Liver (tissue), 9 donors: ENCODE measurements around the gene CST7. TPM values are rescaled to one million over a fixed set of nuclear protein-coding genes. Genes with fewer than 3 reads are reported as not detected.

Experiments
- DNase-seq: peaks from one replicate; pipeline ENCODE4 v3.0.0-alpha.2; 2017; ENCODE audit warnings: low spot score
- H3K27ac ChIP-seq, 2 donors: one replicate each; pipeline ENCODE4 v1.7.0; 2013; ENCODE audit warnings: inconsistent platforms in 2 of 2, low read length in 2 of 2, control low read depth in 1 of 2, low read depth in 1 of 2, mild to moderate bottlenecking in 1 of 2
- H3K27me3 ChIP-seq, 4 donors: one replicate each; pipeline versions ENCODE4 v1.6.1 to v1.7.0; 2013; ENCODE audit warnings: low read length in 3 of 4, inconsistent platforms in 1 of 4, mild to moderate bottlenecking in 1 of 4, moderate library complexity in 1 of 4; ENCODE audit not compliant: control insufficient read depth in 4 of 4, insufficient read depth in 4 of 4
- H3K36me3 ChIP-seq, 4 donors: one replicate each; pipeline versions ENCODE4 v1.6.1 to v1.7.0; 2013; ENCODE audit warnings: low read length in 3 of 4, mild to moderate bottlenecking in 3 of 4, low read depth in 1 of 4, moderate library complexity in 1 of 4; ENCODE audit not compliant: control insufficient read depth in 4 of 4, insufficient read depth in 3 of 4
- H3K4me1 ChIP-seq, 4 donors: one replicate each; pipeline versions ENCODE4 v1.6.1 to v1.7.0; 2013; ENCODE audit warnings: low read length in 3 of 4, mild to moderate bottlenecking in 3 of 4, moderate library complexity in 1 of 4; ENCODE audit not compliant: control insufficient read depth in 4 of 4, insufficient read depth in 4 of 4
- H3K4me3 ChIP-seq, 3 donors: one replicate each; pipeline versions ENCODE4 v1.6.1 to v1.7.0; 2013; ENCODE audit warnings: low read length in 3 of 3, control low read depth in 1 of 3, low read depth in 1 of 3, mild to moderate bottlenecking in 1 of 3
- H3K9ac ChIP-seq, 2 donors: one replicate each; pipeline ENCODE4 v1.7.0; 2013; ENCODE audit warnings: low read length in 2 of 2, mild to moderate bottlenecking in 2 of 2, moderate library complexity in 2 of 2, control low read depth in 1 of 2, low read depth in 1 of 2
- H3K9me3 ChIP-seq, 4 donors: one replicate each; pipeline versions ENCODE4 v1.6.1 to v1.7.0; 2013; ENCODE audit warnings: low read length in 3 of 4; ENCODE audit not compliant: control insufficient read depth in 4 of 4
- ATF3 ChIP-seq: IDR thresholded peaks from 2 replicates; pipeline ENCODE4 v1.6.1; 2016; ENCODE audit warnings: antibody characterized with exemption
- CTCF ChIP-seq: fragments of 150-350 bp; IDR thresholded peaks from 2 replicates; pipeline ENCODE4 v1.5.1; 2017; ENCODE audit warnings: improper control_type of control experiment, low read depth, low read length; ENCODE audit not compliant: missing input control
- EGR1 ChIP-seq, 2 donors: IDR thresholded peaks; 2 replicates each; pipeline ENCODE4 v1.6.1; 2016 to 2018; ENCODE audit warnings: antibody characterized with exemption in 2 of 2, low read depth in 2 of 2
- FOXA1 ChIP-seq: IDR thresholded peaks from 2 replicates; pipeline ENCODE4 v1.6.1; 2016; ENCODE audit warnings: antibody characterized with exemption
- FOXA2 ChIP-seq: IDR thresholded peaks from 2 replicates; pipeline ENCODE4 v1.6.1; 2016; ENCODE audit warnings: antibody characterized with exemption
- GABPA ChIP-seq, 2 donors: IDR thresholded peaks in 1 of 2; conservative IDR thresholded peaks in 1 of 2; 2 replicates each; pipeline ENCODE4 v1.6.1; 2016; ENCODE audit warnings: antibody characterized with exemption in 2 of 2, mild to moderate bottlenecking in 1 of 2, moderate library complexity in 1 of 2
- HNF4A ChIP-seq, 2 donors: conservative IDR thresholded peaks; 2 replicates each; pipeline ENCODE4 v1.6.1; 2016; ENCODE audit warnings: antibody characterized with exemption in 2 of 2, mild to moderate bottlenecking in 2 of 2
- HNF4G ChIP-seq: IDR thresholded peaks from 2 replicates; pipeline ENCODE4 v1.6.1; 2016; ENCODE audit warnings: antibody characterized with exemption
- JUND ChIP-seq, 2 donors: IDR thresholded peaks; 2 replicates each; pipeline ENCODE4 v1.6.1; 2016; ENCODE audit warnings: antibody characterized with exemption in 2 of 2
- MAX ChIP-seq: IDR thresholded peaks from 2 replicates; pipeline ENCODE4 v1.6.1; 2016; ENCODE audit warnings: antibody characterized with exemption
- NR2F2 ChIP-seq: IDR thresholded peaks from 2 replicates; pipeline ENCODE4 v1.6.1; 2016; ENCODE audit warnings: antibody characterized with exemption
- RAD21 ChIP-seq, 2 donors: IDR thresholded peaks; 2 replicates each; pipeline ENCODE4 v1.6.1; 2016; ENCODE audit warnings: antibody characterized with exemption in 2 of 2, mild to moderate bottlenecking in 2 of 2
- REST ChIP-seq: IDR thresholded peaks from 2 replicates; pipeline ENCODE4 v1.6.1; 2016; ENCODE audit warnings: antibody characterized with exemption, mild to moderate bottlenecking
- RXRA ChIP-seq, 2 donors: IDR thresholded peaks; 2 replicates each; pipeline ENCODE4 v1.6.1; 2017 to 2018; ENCODE audit warnings: antibody characterized with exemption in 2 of 2, mild to moderate bottlenecking in 1 of 2
- SP1 ChIP-seq: IDR thresholded peaks from 2 replicates; pipeline ENCODE4 v1.6.1; 2018; ENCODE audit warnings: antibody characterized with exemption, mild to moderate bottlenecking
- TAF1 ChIP-seq: conservative IDR thresholded peaks from 2 replicates; pipeline ENCODE4 v1.6.1; 2016; ENCODE audit warnings: antibody characterized with exemption, mild to moderate bottlenecking
- YY1 ChIP-seq: IDR thresholded peaks from 2 replicates; pipeline ENCODE4 v1.6.1; 2016; ENCODE audit warnings: antibody characterized with exemption, mild to moderate bottlenecking
- WGBS: extraction: QIAGEN DNeasy Blood & Tissue Kit; methylation state at CpG from one replicate; pipeline ENCODE4 v1.1.7; 2013; 5-methylcytosine and 5-hydroxymethylcytosine counted together
- polyA plus RNA-seq, 2 donors: library from polyadenylated mRNA; stranded (reverse) in 1 of 2; unstranded in 1 of 2; fragments of 200-250 nt in 1 of 2; fragments of >200 nt in 1 of 2; fragmentation: Nextera tagmentation in 1 of 2; extraction: Ambion mirVana in 1 of 2; gene quantifications; one replicate each; pipeline versions ENCODE4 v1.2.1 to v1.2.3, GENCODE V29; 2013 to 2015
- total RNA-seq, 2 donors: library from RNA; depleted of rRNA; stranded (reverse); fragments of >200 nt; gene quantifications; one replicate each; pipeline ENCODE4 v1.2.3, GENCODE V29; 2014
- TF ChIP-seq, protein P1 (sequence below): IDR thresholded peaks from 2 replicates; pipeline ENCODE4 v1.6.1; 2016; ENCODE audit warnings: antibody characterized with exemption
- donor health status: healthy.
- donor health status: healthy.
- donor health status: healthy.
- donor health status: healthy.
- donor health status: healthy.

Gene CST7
- total and polyA plus RNA-seq, 4 donors, result 1.5 to 15.1 (median 2.7) TPM

DNA sequence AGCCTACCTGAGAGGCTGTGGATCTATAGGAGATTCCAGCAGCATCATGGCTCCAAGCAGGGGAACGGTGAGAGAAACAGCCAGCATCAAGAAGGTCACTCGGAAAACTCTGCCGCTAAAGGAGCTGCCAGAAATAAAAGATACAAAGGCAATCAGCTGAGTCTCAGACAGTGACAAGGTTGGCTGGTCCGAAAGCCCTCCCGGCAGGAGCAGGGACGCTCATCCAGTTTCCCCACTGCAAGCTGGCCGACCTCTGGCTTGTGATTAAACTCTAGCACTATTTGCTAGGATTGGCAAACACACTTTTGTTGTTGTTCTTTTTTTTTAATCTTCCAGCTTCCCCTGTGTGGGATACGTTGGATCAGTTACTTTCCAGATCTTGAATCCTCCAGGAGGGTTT is 34.8 kb downstream of the CST7 start:
- H3K27ac ChIP-seq, result peak overlapping the region; percentile 34 to 55
- WGBS, result 39% methylated on average over 8 of the region's 8 CpGs
- peaks cover 21 to 83% (median 68%) of the 10 kb centered on the region in 4 donors for H3K4me1 ChIP-seq
- H3K9me3 ChIP-seq, result no peaks in the 10 kb centered on the region
- TF ChIP-seq RXRA (IDR thresholded peaks at IDR 0.05) (peak; percentile 54 to 82), NR2F2 (no peak), MAX (no peak), REST (peak; percentile 11), HNF4A (conservative IDR thresholded peaks at IDR 0.05) (peak; percentile 66 to 72), YY1 (peak; percentile 19), SP1 (peak; percentile 41), CTCF (no peak), TAF1 (no peak), EGR1 (IDR thresholded peaks at IDR 0.05; ENCODE audit: low read depth in 2 of 2) (no peak), JUND (IDR thresholded peaks at IDR 0.05) (no peak), HNF4G (no peak), FOXA1 (no peak), ATF3 (no peak), GABPA (IDR thresholded peaks at IDR 0.05 in 1 of 2, conservative IDR thresholded peaks at IDR 0.05 in 1 of 2) (no peak), FOXA2 (no peak), RAD21 (IDR thresholded peaks at IDR 0.05) (peak in 1 of 2 donors; percentile 35)
- TF ChIP-seq, protein P1, sequence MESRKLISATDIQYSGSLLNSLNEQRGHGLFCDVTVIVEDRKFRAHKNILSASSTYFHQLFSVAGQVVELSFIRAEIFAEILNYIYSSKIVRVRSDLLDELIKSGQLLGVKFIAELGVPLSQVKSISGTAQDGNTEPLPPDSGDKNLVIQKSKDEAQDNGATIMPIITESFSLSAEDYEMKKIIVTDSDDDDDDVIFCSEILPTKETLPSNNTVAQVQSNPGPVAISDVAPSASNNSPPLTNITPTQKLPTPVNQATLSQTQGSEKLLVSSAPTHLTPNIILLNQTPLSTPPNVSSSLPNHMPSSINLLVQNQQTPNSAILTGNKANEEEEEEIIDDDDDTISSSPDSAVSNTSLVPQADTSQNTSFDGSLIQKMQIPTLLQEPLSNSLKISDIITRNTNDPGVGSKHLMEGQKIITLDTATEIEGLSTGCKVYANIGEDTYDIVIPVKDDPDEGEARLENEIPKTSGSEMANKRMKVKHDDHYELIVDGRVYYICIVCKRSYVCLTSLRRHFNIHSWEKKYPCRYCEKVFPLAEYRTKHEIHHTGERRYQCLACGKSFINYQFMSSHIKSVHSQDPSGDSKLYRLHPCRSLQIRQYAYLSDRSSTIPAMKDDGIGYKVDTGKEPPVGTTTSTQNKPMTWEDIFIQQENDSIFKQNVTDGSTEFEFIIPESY, result peak; percentile 19
- peak overlapping the region; percentile 10 to 61 (median 41) for H3K4me3 ChIP-seq
- H3K9ac ChIP-seq, result peak overlapping the region; percentile 10 to 56
- no peak for DNase-seq
- peaks cover 6 to 28% (median 18%) of the 10 kb centered on the region in 4 donors for H3K36me3 ChIP-seq
- no peaks in the 10 kb centered on the region for H3K27me3 ChIP-seq
